BLaER1 (cell line): ENCODE measurements around the gene SLC36A4.
A peak's percentile ranks its signal among the peaks of the same experiment; 100 is the strongest.
"Not testable (repeated sequence)": the region's sequence is repeated elsewhere in the genome, so short reads cannot be mapped to it uniquely, and the experiment has no call there.

ENCODE experiments used
- H3K27ac ChIP-seq: shearing (Covaris generic); formaldehyde crosslinking; 2 replicates; pipeline ENCODE4 v1.8.1; 2022
- H3K27me3 ChIP-seq: shearing (Covaris generic); formaldehyde crosslinking; 2 replicates; pipeline ENCODE4 v1.8.1; 2022
- H3K36me3 ChIP-seq: shearing (Covaris generic); formaldehyde crosslinking; 2 replicates; pipeline ENCODE4 v1.8.1; 2022
- H3K4me1 ChIP-seq: shearing (Covaris generic); formaldehyde crosslinking; 2 replicates; pipeline ENCODE4 v1.8.1; 2022
- H3K4me2 ChIP-seq: shearing (Covaris generic); formaldehyde crosslinking; 2 replicates; pipeline ENCODE4 v1.8.1; 2022
- H3K4me3 ChIP-seq: shearing (Covaris generic); formaldehyde crosslinking; 2 replicates; pipeline ENCODE4 v1.8.1; 2022
- H3K9ac ChIP-seq: shearing (Covaris generic); formaldehyde crosslinking; 2 replicates; pipeline ENCODE4 v1.8.1; 2022
- H3K9me3 ChIP-seq: shearing (Covaris generic); formaldehyde crosslinking; 2 replicates; pipeline ENCODE4 v1.8.1; 2022
- H4K20me1 ChIP-seq: shearing (Covaris generic); formaldehyde crosslinking; 2 replicates; pipeline ENCODE4 v1.8.1; 2022
- Cebpa-rat ChIP-seq: shearing (Covaris generic); IDR thresholded peaks from 2 replicates; pipeline ENCODE4 v1.8.1; 2022

Gene SLC36A4

DNA sequence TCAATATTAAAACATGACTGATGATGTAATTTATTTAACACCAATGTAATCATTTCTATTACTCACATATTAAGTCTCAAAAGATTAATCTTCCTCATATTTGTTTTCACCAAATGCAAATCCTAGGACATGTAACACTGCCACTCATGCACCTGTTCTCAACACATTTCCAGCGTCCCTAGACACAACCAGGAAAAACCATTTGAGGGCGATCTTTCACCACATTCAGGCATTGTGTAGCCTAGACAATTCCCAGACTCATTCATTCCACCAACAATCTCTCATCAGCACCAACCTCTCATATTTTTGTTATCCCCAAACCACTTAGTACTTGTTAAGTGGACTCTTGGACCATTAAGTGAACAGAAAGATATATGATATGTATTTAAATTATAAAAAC lies 66.1 kb downstream of the SLC36A4 start:
- Histone ChIP-seq H3K36me3 (no peaks in the 10 kb centered on the region), H3K27me3 (no peaks in the 10 kb centered on the region), H3K9ac (no peak overlapping the region), H4K20me1 (no peaks in the 10 kb centered on the region), H3K4me2 (no peak overlapping the region), H3K27ac (no peak overlapping the region), H3K9me3 (no peaks in the 10 kb centered on the region), H3K4me1 (no peaks in the 10 kb centered on the region), H3K4me3 (no peak overlapping the region)
- TF ChIP-seq Cebpa-rat, result no peak

DNA sequence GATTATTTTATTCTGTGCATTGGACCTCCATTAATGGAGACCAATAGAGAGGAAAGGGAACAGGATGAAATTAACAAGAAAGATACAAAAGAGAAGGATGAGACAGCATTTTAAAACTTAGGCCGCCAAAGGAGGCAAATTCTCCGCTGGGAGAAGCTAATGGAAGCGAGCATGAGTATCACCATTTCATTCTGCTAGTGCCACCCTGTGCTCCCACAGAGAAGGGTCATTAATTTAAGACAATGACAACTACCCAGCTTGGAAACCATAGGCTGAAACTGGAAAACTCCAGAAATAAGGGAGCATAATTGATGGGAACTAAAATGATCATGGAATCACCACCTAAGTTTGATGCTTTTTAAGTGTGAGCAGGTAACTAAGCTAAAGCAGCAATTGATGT lies 69.2 kb downstream of the SLC36A4 start:
- Histone ChIP-seq H3K4me2 (no peak overlapping the region), H4K20me1 (no peaks in the 10 kb centered on the region), H3K36me3 (no peaks in the 10 kb centered on the region), H3K4me3 (no peak overlapping the region), H3K27me3 (no peaks in the 10 kb centered on the region), H3K4me1 (no peaks in the 10 kb centered on the region), H3K27ac (no peak overlapping the region), H3K9me3 (no peaks in the 10 kb centered on the region), H3K9ac (no peak overlapping the region)
- TF ChIP-seq Cebpa-rat, result no peak

DNA sequence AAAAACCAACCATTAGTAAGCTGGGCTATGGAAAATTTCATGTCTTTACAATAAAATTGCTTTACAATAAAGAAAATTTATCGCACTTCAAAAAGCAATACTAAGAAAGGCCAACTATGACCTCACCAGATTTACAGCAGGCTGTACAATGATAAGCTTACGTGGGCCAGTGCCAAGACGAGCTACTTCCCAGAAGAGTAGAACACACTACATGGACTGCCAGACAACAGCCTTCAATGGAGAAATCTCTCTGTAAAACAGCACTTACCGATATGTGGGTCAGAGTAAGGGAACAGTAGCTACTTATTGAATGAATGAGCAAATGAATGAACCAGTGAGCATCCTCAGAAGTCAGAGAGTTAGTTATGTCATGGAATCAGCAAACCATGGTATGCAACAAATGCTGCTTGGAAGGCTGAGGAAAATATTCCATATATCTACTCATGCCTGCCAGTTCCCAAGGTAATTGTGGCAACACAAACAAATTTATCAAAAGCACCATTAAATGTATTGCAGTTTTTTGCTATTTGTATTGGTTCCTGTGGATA lies 74.4 kb downstream of the SLC36A4 start:
- no peak for TF ChIP-seq Cebpa-rat
- Histone ChIP-seq H3K27ac (no peak overlapping the region), H3K4me2 (no peak overlapping the region)

DNA sequence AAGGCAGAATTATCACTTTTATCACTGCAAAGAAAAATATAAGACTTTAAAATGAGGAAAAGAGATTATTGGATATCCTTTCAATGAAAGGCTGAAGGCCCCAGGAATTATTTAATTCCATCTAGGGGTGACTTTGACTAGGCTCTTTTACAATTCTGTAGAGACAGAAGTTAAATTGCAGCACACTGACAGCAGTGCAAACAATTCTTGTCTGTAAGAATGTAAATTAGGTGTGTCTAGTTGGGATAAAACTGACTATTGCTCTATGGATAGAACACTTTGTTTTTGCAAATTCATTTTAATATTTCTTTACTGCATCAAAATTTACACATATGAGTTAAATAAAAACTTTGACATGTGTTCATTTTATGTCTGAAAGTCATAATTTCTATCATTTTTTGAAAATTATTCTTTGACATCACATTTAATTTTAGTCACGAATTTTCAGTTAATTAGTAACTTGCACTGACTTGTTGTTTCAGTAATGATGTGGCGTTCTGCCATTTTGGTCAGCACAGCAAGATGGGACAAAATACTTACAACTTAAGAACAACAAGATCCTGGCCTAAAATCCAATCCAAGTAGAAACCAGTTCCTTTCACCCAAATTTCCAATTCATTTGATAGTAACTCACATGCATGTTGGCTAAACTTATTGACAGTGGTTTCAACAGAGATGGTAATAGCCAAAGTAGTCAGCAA lies 75.1 kb downstream of the SLC36A4 start:
- no peaks in the 10 kb centered on the region for H4K20me1 ChIP-seq
- no peak for TF ChIP-seq Cebpa-rat
- no peak overlapping the region for H3K9ac ChIP-seq

More for the DNA sequence above, 74.4 kb downstream of the SLC36A4 start:
- Histone ChIP-seq H3K36me3 (no peaks in the 10 kb centered on the region), H4K20me1 (no peaks in the 10 kb centered on the region), H3K27me3 (no peaks in the 10 kb centered on the region), H3K9ac (no peak overlapping the region), H3K9me3 (no peaks in the 10 kb centered on the region), H3K4me1 (no peaks in the 10 kb centered on the region), H3K4me3 (no peak overlapping the region)

DNA sequence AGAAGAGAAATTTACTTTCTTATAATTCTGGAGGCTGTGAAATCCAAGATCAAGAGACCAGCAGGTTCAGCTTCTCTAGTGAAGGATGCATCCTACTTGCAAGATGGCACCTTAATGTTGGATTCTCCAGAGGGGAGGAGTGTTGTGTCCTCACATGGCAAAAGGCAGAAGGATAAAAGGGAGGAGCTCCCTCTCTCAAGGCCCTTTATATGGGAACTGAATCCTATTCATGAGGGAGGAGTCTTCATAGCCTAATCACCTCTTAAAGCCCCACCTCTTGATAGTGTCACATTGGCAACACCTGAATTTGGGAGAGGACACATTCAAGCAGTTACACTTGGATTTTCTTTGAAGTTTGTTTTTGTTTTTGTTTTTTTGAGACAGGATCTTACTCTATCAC lies 79.5 kb downstream of the SLC36A4 start:
- no peaks in the 10 kb centered on the region for H4K20me1 ChIP-seq
- no peaks in the 10 kb centered on the region for H3K27me3 ChIP-seq
- no peaks in the 10 kb centered on the region for H3K9me3 ChIP-seq
- H3K4me2 ChIP-seq, result no peak overlapping the region
- no peak for TF ChIP-seq Cebpa-rat
- H3K4me1 ChIP-seq, result no peaks in the 10 kb centered on the region
- no peak overlapping the region for H3K27ac ChIP-seq
- H3K36me3 ChIP-seq, result no peaks in the 10 kb centered on the region
- no peak overlapping the region for H3K4me3 ChIP-seq
- H3K9ac ChIP-seq, result no peak overlapping the region

More for the DNA sequence above, 75.1 kb downstream of the SLC36A4 start:
- H3K27me3 ChIP-seq, result no peaks in the 10 kb centered on the region
- H3K4me2 ChIP-seq, result no peak overlapping the region
- H3K4me3 ChIP-seq, result no peak overlapping the region
- no peaks in the 10 kb centered on the region for H3K4me1 ChIP-seq
- H3K27ac ChIP-seq, result no peak overlapping the region
- H3K9me3 ChIP-seq, result no peaks in the 10 kb centered on the region
- H3K36me3 ChIP-seq, result no peaks in the 10 kb centered on the region

DNA sequence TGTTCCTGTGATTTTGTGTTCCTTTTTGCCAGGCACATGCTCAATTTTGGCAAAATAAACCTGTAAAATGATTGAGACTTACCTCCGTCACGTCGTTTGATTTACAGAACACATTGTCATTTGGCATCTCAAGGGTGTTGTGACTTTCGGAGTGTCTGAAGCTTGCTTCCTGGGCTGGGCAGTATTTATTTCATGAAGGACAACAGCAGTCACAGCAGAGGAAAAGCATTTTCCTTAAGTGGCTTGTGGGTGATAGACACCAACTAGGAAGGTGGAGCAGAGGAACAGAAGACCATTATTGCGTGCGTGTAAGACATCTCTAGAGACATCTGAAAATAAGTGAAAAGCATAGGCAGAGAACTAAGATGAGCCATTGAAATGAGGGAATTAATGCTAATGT lies 80.2 kb downstream of the SLC36A4 start:
- H3K27ac ChIP-seq, result no peak overlapping the region

DNA sequence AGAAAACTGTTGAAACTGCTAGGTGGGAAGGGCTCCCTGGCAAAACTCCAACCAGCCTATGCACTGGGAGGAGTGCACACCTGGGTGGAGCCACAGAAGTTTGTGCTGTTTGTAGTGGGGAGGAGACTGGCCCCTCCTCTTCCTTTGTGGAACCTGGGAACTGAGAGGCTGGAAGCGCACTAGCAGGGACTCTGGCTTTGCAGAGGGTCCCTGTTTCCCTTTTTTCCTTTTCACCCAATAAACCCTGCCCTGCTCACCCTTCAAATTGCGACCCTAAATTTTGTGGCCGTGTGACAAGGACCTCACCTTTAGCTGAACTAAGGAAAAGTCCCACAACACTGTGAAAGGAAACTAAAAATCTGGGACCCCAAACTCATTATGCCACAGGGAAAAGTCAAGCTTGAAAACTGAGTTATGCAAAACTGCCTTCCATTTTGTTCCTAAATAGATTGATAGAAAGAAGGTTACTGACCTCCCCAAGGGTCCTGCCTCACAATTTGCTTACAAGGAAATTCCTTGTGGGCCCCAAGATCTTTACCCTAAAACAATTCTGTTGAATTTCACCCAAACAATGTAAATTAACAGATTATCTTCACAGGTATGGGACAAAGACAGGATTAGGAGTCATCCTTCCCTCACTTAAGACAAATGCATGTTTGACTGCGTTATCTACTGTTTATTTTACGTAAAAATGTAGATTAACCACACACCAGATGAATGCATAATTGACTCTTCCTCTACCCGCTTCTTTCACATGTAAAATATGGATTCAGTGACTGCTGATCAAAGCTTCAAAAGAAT lies 81.0 kb downstream of the SLC36A4 start:
- Histone ChIP-seq H4K20me1 (no peaks in the 10 kb centered on the region), H3K4me2 (no peak overlapping the region), H3K27ac (no peak overlapping the region), H3K9ac (no peak overlapping the region), H3K27me3 (no peaks in the 10 kb centered on the region), H3K4me3 (no peak overlapping the region), H3K9me3 (no peaks in the 10 kb centered on the region), H3K4me1 (peaks cover 10% of the 10 kb centered on the region), H3K36me3 (no peaks in the 10 kb centered on the region)
- TF ChIP-seq Cebpa-rat, result no peak

More for the DNA sequence above, 80.2 kb downstream of the SLC36A4 start:
- no peaks in the 10 kb centered on the region for H3K36me3 ChIP-seq
- no peak for TF ChIP-seq Cebpa-rat
- no peaks in the 10 kb centered on the region for H3K27me3 ChIP-seq
- no peaks in the 10 kb centered on the region for H4K20me1 ChIP-seq
- H3K4me3 ChIP-seq, result no peak overlapping the region
- no peak overlapping the region for H3K4me2 ChIP-seq
- H3K4me1 ChIP-seq, result peaks cover 7% of the 10 kb centered on the region
- no peaks in the 10 kb centered on the region for H3K9me3 ChIP-seq
- no peak overlapping the region for H3K9ac ChIP-seq

DNA sequence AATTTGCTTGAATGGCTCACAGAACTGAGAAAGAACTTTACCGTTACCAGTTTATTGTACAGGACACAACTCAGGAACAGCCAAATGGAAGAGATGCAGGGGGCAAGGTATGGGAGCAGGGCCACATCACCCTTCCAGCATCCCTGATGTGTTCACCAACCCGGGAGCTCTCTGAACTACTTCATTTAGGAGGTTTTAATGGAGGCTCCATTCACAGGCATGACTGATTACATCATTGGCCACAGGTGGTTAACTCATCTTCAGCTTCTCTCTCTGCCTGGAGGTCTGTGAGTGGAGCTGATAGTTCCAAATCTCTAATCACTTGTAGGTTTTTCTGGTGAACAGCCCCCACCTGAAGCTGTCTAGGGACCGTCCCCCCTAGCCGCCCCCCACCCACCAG lies 83.5 kb downstream of the SLC36A4 start:
- no peaks in the 10 kb centered on the region for H4K20me1 ChIP-seq
- no peaks in the 10 kb centered on the region for H3K27me3 ChIP-seq
- peaks cover 18% of the 10 kb centered on the region for H3K4me1 ChIP-seq
- no peak overlapping the region for H3K4me2 ChIP-seq
- H3K27ac ChIP-seq, result no peak overlapping the region
- no peak overlapping the region for H3K4me3 ChIP-seq
- H3K9ac ChIP-seq, result no peak overlapping the region
- peaks cover 10% of the 10 kb centered on the region; the same call in 1 of the 2 replicates for H3K9me3 ChIP-seq
- no peaks in the 10 kb centered on the region for H3K36me3 ChIP-seq
- TF ChIP-seq Cebpa-rat, result no peak

DNA sequence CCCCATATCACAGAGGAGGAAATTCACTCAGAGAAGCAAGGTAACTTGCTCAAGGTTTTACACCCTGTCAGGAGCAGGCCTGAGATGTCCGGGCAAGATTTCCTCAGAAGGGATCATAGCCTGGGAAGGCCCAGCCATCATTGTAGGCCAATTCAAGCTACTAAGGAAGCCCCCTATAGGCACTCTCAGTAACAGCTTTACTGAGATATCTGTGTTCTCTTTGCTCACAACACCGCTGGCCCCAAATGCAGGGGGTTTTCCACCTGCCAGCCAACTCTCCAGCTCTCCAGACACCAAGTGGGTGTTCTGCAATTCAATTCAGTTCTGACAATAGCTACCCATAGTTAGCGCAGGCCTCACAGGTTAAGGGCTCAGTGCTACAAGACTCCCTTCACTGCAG lies 84.0 kb downstream of the SLC36A4 start:
- no peak overlapping the region for H3K4me3 ChIP-seq
- peaks cover 10% of the 10 kb centered on the region; the same call in 1 of the 2 replicates for H3K9me3 ChIP-seq
- H3K27me3 ChIP-seq, result no peaks in the 10 kb centered on the region
- H3K36me3 ChIP-seq, result no peaks in the 10 kb centered on the region
- H4K20me1 ChIP-seq, result no peaks in the 10 kb centered on the region
- no peak overlapping the region for H3K27ac ChIP-seq
- H3K9ac ChIP-seq, result no peak overlapping the region
- no peak overlapping the region for H3K4me2 ChIP-seq
- H3K4me1 ChIP-seq, result peaks cover 18% of the 10 kb centered on the region
- TF ChIP-seq Cebpa-rat, result no peak

DNA sequence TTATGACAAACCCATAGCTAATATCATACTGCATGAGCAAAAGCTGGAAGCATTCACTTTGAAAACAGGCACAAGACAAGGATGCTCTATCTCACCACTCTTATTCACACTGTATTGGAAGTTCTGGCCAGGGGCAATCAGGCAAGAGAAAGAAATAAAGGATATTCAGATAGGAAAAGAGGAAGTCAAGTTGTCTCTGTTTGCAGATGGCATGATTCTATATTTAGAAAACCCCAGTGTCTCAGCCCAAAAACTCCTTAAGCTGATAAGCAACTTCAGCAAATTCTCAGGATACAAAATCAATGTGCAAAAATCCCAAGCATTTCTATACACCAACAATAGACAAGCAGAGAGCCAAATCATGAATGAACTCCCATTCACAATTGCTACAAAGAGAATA lies 86.6 kb downstream of the SLC36A4 start:
- not testable (repeated sequence) for H3K27me3 ChIP-seq, H4K20me1 ChIP-seq, H3K4me3 ChIP-seq, H3K27ac ChIP-seq, H3K36me3 ChIP-seq, H3K9ac ChIP-seq
- Histone ChIP-seq H3K4me2 (peak overlapping the region; percentile 19; the same call in 1 of the 2 replicates), H3K4me1 (peaks cover 18% of the 10 kb centered on the region), H3K9me3 (peaks cover 10% of the 10 kb centered on the region; the same call in 1 of the 2 replicates)
